SIG-M5 treated with dmso at 0.1 percent for 504 hours (cell line): ENCODE measurements around the gene FEV.
A peak's percentile ranks its signal among the peaks of the same experiment; 100 is the strongest.

Experiments used
- DNase-seq: peaks from one replicate; lab custom pipeline; 2025; ENCODE audit not compliant: unreplicated experiment; lab: John Stamatoyannopoulos, UW

Gene FEV

DNA sequence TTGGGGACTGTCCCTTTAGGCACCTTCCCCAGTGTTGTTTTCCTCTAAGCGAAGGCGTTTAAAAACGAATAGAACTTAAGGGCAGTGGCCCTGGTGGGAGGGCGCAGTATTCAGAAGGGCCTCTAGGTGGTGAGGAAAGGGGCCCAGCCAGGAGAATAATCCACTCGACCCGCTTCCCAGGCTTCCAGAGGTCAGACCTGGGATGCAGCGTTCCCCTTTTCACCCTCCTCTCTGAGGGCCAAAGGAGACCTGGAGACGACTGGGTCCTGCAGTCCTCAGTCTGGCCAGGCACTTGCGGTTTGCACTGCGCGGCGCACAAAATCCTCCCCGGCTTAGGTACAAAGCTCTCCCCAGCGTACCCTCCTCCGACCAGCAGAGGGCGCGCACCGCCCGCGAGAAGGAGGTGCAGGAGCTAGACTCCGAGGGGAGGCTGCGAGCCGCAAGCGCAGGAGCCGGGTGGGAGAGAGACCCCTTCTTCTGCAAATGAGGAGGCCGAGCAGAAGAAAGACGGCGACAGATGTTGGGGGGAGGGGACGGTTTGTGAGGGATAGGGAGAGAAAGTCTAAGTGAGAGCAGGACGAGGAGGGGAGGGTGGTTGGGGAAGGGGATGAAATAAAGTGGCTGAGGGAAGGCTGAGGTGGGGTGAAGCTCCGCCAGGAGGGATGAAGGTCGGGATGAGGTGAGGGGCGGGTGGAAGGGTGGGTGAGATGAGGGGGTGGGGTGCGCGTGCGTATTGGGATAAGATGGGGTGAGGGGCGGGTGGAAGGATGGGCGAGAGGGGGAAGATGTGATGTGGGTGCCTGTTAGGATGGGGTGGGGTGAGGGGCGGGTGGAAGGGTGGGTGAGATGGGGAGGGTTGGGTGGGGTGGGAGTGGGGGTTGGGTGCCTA is 4.9 kb downstream of the FEV start:
- peak; percentile 82 for DNase-seq

DNA sequence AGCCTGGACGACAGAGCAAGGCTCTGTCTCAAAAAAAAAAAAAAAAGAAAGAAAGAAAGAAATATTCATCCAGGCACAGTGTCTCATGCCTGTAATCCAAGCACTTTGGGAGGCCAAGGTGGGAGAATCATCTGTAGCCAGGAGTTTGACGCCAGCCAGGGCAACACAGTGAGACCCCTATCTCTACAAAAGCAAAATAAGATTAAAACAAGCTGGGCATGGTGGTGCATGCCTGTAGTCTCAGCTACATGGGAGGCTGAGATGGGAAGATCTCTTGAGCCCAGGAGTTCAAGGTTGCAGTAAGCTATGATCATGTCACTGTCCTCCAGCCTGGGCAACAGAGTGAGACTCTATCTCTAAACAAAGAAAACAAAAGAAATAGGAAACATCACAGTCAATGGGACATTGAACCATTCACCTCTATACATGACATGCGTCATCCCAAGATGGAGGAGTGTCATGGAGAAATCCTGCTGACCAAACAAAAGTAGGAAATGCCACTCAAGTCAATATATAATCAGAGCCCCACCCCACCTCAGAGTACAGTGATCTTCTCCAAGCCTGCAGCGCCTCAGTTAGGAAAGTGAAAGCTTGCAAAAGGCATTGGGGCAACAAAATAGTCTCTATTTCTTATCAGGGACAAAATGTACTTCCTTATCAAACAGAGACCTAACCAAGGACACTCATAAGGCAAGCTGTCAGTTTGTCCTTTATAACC is 9.8 kb downstream of the FEV start:
- DNase-seq = no peak

DNA sequence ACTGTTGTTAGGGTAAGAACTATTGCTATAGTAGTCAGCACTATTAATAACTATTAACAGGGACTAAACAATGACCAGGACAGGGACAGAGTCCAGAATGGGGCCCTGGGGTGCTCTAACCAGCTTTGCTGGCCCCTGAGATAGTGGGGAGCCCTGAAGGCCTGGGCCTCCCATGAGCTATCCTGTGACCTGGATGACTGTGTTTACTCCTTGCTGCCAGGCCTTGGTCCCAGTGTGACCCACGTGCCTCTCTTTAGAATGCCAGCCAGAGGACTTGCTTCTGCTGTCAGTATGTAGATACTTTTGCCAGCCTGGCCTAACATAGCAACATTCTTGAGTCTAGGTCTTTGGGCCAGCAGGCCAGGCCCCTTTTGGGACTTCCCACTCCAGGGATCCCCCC is 14.1 kb downstream of the FEV start:
- no peak for DNase-seq

DNA sequence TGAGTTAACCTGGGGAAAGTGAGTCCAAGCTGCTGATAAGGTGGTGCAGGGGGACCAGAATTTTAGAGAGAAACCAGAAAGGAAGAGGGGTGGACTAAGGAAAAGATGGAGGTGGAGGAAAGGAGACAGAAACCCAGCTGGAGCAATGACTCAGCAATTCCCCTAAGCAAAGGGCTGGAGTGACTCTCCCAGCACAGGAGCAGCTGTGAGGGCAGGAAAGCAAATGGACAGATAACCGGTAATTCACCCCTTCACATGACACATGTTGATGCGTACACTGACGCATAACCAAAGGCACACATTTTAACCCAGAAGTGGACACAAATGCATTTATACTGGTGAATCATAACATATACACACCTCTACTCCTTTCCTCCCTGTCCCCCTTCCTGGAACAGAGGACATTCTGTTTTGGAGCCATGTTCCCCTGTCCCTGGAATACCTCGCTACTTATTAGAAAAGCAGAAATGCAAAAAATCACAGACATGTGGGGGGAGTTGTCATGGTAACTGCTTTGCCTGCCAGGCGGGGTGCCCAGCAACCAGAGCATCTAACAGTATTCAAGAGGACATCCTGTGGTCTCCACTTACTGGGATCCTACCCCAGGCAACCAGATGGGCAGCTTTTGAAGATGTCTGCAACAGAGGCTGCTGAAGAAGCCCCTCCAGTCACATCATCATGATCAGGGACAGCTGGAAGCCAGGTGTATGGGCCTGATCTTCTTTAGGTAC is 20.8 kb downstream of the FEV start:
- DNase-seq = no peak

DNA sequence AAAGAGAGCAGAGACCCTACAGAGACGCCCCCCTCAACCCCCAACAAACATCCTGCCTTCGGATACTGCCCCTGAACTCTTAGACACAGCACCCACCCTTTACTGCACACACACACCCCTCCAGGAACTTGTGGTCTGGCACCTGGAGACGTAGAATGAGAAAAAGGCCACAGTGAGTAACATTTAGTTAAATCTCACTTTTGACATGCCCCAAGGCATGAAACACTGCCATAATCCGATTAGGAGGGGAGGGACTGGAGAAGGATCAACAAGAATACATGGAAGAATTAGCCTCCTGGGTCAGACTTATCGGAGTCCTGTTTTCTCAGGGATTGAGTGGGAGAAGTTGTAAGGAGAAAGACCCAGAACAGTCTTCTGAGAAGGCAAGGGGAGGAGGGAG is 21.4 kb downstream of the FEV start:
- no peak for DNase-seq

DNA sequence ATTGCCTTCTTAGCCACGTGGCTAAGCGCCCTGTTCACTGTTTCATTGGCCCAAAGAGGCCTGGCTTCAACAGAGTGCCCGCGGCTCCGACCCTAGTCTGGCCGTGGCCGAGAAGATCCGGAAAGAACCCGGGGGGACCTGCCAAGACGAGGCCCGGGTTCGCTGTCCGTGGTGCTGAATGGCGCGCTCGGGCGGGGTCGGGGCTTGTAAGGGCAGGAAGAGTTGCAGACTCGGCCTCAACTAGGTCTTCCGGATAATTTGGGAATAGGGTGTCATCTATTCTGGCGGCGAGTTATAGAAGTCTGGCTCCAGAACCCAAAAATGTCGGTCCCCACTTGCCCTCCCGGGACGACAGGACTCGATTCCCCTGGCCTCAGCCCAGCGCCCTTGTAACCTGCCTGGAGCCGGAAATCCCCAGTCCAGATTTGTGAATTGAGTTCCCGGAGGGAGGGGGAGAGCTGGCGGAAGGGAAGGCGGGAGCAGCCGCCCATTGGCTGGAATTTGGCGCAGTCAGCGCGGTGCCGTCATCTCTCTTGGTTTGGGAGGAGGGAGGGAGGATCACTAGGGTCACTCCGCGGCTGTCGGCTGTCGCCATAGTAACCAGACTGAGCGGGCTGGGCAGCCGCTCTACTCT is 22.0 kb downstream of the FEV start:
- no peak for DNase-seq

DNA sequence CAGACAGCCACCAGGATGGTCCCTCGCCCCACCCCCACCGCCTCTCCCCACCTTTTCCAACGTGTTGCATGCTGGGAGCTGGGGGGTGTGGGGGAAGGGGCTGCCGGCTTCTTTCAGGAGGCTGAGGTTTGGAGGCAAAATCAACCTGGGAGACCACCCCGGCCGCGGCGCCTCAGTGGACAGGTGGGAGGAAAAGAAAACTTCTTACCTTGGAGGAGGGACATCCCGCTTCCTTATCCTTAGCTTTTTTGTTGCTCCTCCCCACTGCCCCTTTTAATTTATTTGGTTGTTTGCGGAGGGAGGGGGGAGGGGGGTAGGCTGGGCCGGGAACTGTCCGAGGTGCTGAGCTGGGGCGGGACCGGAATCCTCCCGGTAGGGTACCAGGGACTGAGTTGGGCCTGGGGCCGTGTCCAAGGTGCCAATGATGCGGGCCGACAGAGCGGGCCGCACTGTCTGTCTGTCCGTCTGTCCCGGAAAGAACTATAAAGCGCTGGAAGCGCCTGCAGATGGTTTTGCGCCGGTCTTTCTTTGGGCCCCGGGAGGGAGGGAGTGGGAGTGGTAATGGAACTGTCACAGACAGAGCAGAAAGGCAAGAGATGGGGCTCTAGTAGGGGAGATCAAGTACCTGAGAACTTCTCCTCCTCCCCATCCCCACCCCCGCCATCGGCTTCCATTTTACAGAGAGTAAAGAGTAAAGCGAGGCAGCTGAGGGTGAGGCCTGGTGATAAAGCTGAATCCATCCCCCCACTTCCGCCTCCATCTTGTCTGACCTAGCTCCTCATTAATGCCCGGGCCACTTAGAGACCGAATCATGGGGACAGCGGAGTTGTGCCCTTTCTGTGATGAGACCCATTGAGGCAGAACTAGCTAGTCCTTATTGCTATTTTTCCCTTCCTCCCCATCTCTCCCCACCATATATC is 23.1 kb downstream of the FEV start:
- DNase-seq = no peak

DNA sequence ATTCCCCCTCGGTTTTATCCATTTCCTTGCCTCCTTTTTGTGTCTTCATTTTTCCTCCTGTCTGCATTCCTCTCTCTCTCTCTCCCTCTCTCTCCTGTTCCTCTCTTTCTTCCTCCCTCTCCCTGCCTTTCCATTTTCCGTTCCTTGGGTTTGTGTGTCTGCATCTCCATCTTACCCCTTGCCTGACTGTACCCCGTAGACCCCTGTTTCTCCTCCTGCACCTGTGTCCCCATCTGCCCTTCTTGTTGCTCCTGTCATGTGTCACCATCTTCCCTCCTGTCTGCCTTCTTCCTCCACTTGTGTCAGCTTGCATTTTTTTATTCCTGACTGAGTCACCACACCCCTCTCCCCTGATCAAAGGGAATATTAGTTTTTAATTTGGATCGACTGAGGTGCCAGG is 23.8 kb downstream of the FEV start:
- no peak for DNase-seq

DNA sequence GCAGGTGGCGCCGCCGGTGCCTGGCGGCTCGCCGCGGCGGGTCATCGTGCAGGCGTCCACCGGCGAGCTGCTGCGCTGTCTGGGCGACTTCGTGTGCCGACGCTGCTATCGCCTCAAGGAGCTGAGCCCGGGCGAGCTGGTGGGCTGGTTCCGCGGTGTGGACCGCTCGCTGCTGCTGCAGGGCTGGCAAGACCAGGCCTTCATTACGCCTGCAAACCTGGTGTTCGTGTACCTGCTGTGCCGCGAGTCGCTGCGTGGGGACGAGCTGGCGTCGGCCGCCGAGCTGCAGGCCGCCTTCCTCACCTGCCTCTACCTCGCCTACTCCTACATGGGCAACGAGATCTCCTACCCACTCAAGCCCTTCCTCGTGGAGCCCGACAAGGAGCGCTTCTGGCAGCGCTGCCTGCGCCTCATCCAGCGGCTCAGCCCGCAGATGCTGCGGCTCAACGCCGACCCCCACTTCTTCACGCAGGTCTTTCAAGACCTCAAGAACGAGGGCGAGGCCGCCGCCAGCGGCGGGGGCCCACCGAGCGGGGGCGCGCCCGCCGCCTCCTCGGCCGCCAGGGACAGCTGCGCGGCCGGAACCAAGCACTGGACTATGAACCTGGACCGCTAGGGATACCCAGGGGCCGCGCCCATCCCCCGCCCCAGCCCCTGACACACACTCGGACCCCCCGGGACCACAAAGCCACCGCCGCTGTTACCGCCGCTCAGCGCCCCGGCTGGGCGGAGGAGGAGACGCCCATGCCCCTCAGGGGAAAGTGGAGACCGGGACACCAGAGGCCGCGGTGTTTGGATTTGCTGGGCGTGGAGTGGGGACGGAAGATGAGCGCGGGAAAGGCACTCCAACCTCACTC is 24.4 kb downstream of the FEV start:
- DNase-seq = no peak

DNA sequence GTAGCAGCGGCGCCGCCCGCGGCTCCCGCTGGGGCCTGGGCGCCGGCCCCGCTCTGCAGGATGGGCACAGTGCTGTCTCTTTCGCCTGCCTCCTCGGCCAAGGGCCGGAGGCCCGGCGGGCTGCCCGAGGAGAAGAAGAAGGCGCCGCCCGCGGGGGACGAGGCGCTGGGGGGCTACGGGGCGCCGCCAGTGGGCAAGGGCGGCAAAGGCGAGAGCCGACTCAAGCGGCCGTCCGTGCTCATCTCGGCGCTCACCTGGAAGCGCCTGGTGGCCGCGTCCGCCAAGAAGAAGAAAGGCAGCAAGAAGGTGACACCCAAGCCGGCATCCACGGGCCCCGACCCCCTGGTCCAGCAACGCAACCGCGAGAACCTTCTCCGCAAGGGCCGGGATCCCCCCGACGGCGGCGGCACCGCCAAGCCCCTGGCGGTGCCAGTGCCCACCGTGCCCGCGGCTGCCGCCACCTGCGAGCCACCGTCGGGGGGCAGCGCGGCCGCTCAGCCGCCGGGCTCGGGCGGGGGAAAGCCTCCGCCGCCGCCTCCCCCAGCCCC is 25.1 kb downstream of the FEV start:
- DNase-seq = no peak

DNA sequence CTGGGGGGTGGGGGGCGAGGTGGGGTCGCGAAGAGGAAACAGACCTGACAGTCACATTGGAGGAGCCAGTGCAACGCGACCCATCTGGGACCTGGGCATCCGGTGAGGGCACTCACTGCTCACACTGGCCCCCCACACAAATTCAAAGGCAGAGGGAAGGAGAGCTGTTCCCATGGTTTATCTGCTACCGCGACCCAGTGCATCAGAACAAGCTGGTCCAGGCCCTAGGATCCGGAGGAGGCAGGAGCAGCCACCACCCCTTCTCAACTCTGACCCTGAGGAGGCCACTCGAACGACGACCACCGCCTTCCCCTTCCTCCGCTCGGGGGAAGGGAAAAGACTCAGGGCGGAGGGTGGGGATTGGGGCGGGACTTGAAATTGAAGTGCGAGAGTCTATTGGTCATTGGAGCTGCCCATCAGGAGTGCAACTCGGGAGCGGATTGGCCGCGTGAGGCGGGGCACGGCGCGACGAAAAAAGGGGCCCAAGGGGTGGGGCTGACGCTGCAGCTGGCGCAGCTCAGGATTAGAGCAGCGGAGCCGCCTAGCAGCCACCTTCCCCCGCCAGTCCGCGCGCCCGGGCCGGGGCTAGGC is 25.7 kb downstream of the FEV start, which contains the start of gene CDK5R2:
Gene CDK5R2, plus strand, starts transcription at position 526 of the 591 bp plus-strand sequence. CDS start 155 bp downstream, outside the sequence.
- peak; percentile 72 for DNase-seq

DNA sequence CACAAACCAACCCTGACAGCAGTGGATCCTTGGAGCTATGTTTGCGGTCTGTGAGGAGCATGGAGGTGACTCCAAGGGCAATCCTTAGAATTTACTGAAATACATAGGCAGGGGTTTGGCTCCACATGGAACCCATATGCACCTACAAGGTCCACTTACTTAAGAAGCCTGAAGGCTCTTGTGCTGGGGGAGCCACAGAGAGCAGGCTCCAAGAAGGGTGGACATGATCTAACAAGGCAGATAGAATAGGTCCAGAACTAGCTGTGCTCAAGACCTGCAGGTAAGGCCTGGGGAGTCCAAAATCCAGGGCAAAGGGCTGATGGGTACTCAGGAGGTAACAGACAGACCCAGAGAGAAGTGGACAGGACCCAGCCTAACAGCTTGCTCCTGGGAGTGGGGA is 26.7 kb downstream of the FEV start:
- DNase-seq = no peak

DNA sequence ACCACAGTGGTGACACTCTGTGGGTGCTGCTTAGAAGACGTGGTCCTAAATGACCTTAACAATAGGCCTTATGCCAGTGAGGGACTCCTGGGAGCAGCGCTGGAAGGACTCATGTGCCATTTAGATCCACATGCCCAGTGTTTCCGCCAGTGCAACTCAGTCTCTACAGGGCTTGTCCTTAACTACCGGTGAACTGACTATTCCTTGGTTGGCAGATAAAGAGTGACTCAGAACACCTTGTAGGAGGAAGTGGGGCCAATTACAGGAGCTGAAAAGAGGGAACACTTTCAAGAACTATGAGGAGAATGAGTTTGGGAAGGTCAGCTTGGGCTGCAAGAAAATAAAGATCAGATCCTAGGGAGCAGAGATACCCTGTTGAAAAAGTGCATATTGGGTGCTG is 27.3 kb downstream of the FEV start:
- DNase-seq = no peak

DNA sequence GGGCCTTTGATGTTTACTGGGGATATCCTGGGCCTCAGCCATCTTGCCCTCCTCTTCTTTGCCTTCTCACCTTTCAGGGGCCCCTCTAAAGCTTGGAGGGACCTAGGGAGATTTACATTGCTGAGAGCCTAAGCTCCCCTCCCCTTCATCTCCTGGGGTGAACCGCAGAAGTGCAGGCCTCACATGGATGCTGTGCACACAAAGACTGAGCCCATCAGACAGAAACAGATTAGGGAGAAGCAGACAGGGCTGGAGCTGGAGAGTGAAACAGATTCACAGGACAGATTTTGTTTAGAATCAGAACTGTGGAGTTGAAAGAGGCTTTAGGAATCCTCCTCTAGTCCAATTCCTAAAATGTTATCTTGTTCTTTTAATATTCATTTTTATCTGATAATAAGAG is 28.9 kb downstream of the FEV start:
- DNase-seq = no peak

DNA sequence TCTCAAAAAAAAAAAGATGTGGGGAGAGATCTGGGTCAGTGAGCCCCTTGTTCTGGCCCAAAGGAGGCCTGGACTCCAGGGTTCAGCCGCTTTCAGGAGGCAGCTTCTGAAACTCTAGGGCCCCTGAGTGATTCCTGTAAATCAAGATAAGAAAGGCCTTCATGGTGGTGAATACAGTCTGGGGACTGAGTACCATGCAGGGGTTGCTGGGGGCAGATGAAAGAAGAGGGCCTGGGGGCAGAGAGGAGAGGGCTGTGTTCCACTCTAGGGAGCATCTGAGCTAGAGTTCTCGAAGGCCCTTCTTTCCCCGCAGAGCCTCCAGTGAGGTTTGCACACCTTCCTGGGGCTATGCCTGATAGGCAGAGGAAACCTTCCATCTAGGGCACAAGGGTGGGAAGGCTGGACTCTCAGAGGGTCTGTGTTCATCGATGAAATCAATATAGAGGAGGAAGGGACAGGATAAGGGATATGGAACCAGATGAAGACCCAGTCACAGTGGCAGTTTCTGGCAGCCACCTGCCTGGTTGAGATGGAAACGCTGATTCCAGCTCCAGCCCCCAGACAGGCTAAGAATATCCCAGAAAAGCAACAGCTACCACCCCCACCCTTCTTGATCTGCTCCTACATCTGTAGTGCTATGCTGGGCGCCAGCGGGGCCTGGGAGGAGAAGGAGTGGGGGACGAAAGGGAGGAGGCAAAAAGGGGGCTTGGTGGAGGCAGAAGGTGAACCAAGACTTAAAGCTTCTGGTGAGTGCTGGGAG is 30.3 kb downstream of the FEV start:
- no peak for DNase-seq

DNA sequence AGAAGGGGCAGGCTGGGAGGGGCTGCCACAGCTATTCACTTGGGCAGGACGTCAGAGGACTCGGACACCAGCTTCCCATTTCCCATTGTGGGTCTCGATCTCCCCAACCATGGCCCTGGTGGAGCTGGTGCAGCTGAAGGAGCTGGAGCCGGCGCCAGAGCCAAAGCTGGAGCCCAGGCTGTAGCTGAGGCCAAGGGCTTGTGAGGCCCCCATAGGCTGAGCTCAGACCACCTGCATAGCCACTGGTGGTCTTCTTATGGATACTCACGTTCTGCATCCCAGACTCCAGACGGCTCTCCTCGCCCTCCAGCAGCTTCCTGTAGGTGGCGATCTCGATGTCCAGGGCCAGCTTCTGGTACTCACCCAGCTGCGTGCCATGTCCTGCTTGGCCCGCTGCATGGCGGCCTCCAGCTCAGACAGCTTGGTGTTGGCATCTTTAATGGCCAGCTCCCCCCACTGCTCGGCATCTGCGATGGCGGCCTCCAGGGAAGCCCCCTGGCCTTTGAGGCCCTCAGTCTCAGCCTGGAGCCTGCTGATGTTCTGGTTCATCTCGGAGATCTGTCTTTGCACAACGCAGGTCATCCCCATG is 31.5 kb downstream of the FEV start:
- no peak for DNase-seq

DNA sequence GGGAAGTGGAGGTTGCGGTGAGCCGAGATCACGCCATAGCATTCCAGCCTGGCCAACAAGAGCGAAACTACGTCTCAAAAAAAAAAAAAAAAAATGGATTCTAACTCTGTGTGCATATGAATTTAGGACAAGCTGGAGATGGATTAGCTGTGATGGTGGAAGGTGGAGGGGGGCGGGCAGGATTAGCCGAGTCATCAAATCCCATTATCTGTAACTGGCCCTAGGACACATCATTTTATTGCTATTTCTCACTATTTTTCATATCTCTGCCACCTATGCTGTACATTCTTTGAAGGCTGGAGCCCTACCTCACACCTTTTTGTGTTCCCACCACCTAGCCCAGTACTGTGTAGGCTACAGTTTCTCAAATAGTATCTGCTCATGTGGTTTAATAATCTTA is 32.8 kb downstream of the FEV start:
- no peak for DNase-seq
